HG03469 (cell line): ENCODE measurements around the gene SRD5A3.

Source experiments
- ATAC-seq: cut with Tn5 transposase; IDR thresholded peaks from one replicate; pipeline ENCODE4 v1.9.1; 2021; ENCODE audit warnings: mild to moderate bottlenecking, moderate library complexity, moderate number of reproducible peaks; ENCODE audit not compliant: unreplicated experiment

SRD5A3 gene

GRCh38 chr4:55372259-55372658 is 26.2 kb downstream of the SRD5A3 start:
- no peak for ATAC-seq

- no peak for ATAC-seq
Observed at GRCh38 chr4:55373461-55373860, 27.4 kb downstream of the SRD5A3 start.

DNA sequence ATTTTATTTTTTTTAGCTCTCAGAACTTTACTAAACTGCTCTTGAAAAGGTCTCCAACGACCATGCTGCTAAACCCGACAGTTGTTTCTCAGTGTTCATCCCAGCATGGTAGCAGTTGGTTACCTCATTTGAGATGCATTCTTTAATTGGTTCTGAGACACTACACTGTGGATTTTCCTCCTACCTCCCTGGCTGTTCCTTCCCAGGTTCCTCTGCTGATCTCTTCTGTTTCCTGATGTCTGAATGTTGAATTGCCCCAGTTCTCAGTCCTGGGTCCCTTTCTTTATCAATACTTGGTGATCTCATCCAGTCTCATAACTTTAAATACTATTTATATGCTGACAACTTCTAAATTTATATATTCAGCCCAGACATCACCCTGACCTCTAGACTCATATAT is 30.7 kb downstream of the SRD5A3 start:
- no peak for ATAC-seq

- no peak for ATAC-seq
Observed at GRCh38 chr4:55378617-55379467, 32.8 kb downstream of the SRD5A3 start.

GRCh38 chr4:55380576-55380975 is 34.5 kb downstream of the SRD5A3 start:
- no peak for ATAC-seq

DNA sequence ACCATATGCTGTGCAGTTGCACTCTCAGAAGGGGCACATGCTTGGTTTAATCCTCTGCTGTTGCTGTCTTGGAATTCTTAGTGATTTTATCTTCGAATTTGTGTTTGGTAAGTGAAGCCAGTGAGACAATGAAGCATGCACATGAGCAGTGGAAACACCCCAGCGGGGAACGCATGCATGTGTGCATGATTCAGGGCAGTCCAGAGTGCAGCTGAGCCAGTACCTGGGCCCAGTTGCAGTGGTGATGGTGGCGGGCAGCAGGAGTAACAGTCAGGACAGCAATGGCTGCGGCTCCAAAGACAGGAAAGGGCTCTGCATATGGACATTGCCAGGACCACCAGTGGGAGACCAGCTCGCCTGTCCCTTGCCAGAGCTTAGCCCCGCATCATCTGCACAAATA is 35.5 kb downstream of the SRD5A3 start:
- ATAC-seq: no peak

DNA sequence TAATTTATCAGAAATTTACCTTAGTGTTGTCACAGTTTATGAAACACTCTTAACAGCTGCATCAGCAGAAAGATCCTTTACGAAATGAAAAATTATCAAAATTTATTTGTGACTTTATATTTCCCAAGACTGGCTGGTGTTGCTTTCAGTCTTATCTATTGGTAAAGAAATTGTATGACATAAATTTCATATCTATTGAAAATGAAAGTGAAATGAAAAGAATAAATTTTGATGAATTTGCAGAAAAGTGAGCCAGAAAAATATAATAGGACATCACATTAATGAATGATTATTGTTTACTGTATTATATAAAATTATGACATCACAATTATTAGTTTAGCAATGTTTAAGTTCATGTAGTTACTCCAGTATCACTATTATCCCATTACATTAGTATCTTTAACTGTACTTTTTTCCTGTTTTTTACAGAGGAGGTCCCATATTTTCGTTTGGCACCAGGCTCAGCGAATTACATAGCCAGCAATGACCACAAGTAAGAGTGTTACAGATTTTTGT is 36.5 kb downstream of the SRD5A3 start:
- no peak for ATAC-seq

- no peak for ATAC-seq
Observed at GRCh38 chr4:55385201-55385649, 39.2 kb downstream of the SRD5A3 start.

DNA sequence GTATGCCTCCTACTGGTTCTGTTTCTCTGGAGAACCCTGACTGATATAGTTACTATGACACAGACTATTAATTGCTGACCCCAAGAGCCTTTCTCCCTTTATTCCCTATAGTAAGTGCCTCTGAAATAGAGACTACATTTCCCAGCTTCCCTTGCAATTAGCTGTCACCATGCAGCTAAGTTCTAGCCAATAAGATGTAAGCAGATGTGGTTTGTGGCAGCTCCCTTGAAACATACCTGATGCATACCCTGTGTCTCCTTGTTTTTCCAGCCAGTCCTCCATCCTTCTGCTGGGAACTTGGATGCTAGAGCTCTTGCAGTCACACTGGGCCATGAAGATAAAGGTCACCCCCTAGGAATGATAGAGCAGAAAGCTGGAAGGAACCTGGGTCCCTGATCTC is 40.0 kb downstream of the SRD5A3 start:
- peak; percentile 92 for ATAC-seq

DNA sequence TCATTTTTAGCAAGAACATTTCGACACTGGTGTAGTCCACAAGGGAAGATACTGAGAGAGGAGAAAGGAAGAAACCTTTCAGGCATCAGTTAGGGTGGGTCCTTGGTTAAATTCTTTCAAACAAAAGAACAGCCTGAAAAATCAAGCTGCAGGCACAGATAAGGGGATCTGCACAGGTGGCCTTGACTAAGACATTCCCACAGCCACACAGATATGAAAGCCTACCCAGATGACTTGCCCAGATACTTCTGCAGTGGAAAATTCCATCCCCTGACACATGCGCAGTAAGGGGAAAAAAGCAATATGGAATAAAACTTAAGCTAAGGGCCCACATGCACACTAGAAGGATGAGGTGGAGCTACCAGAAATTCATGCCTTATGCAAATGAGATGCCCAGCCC is 40.8 kb downstream of the SRD5A3 start:
- no peak for ATAC-seq

DNA sequence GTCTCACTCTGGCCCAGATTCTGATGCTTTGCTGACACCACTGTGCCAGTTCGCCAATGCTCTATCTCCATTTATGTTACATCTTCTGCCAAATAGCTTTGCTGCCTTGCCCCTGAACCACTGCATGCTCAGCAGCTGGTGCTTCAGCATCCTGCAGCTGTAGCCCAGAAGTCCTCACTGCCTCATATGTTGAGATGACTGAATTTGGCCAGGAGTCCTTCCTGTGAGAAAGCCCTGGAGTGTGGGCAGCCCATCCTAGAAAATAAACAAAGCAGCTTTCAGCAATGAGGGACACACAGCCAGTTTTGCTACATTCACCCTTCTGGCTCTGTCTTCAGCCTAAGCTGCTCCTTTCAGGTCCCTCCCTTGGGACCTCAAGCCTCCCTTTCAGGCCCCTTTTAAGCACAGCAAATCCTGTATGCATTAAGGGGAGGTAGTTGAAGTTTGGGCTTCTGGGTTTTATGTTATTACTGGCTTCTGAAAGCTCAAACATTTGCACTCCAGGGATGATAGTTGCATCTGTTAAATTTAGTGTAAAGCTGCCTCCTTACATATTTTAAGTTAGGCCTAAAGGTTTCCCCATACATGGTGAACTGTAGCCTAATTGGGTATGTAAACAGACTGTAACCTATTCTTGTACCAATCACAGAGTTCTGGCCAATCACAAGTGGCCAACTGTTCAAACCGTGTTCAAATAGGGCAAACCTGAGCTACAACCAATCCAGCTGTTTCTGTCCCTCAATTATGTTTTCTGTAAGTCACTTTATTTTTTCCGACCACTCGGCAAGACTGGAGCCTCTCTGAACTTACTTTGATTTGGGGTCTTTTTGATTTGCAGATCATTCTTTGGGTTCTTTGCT is 47.6 kb downstream of the SRD5A3 start:
- no peak for ATAC-seq

- ATAC-seq: no peak
Observed at GRCh38 chr4:55395218-55395528, 49.1 kb downstream of the SRD5A3 start.

DNA sequence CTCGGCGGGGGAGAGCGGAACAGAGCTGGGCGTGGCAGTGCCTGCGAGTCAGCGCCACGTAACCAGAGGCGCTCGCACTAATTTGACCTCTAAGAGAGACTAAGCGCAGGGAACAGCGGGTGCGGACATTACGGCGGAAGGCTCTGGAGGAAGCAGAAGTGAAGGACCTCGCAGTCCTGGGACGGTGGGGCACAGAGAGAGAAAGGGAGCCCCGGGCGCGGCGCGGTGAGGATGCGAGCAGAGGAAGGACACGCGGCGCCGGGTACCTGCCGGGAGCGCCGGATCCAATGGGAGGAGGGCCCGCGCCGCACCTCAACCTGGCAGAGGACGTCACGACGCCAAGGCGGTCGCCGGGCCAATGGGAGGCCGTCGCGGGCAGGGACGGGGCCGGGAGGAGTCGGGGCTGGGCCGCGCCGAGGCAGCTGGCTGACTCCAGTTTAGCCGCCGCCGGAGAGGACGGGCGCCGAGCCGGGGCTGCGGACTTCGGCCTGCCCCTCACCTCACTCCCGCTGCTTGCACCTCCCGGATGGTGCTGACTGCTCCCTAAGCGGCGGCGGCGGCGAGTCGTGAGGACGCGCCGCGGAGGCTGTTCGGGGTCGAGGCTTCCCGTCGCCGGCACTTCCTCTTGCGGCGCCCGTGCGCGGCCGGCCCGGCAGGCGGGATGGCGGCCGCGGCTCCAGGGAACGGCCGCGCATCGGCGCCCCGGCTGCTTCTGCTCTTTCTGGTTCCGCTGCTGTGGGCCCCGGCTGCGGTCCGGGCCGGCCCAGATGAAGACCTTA is 49.7 kb downstream of the SRD5A3 start, which contains the start of gene TMEM165:
Gene TMEM165 (plus strand): TSS at position 429 of the 779 bp plus-strand sequence. CDS start 233 bp downstream, at position 662.
- ATAC-seq: peak; percentile 75

- ATAC-seq: peak; percentile 17
Observed at GRCh38 chr4:55396308-55397125, 50.5 kb downstream of the SRD5A3 start.

DNA sequence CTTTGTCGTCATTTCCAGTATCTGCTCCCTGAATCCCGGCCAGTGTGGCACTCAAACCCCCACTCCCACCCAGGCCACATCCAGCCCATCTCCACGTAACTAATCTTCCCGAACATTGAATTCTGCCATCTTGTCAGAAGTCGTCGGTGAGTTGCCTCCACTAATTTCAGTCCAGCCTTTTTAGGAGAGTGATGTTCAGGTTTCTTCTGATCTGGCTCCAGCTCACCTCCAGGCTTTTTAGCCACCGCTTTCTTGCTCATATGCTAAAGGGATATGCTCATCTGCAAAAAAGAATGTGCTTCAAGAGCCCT is 51.0 kb downstream of the SRD5A3 start:
- ATAC-seq: no peak

GRCh38 chr4:55397520-55398321 is 51.7 kb downstream of the SRD5A3 start:
- ATAC-seq: no peak

GRCh38 chr4:55398461-55398860 is 52.4 kb downstream of the SRD5A3 start:
- no peak for ATAC-seq

DNA sequence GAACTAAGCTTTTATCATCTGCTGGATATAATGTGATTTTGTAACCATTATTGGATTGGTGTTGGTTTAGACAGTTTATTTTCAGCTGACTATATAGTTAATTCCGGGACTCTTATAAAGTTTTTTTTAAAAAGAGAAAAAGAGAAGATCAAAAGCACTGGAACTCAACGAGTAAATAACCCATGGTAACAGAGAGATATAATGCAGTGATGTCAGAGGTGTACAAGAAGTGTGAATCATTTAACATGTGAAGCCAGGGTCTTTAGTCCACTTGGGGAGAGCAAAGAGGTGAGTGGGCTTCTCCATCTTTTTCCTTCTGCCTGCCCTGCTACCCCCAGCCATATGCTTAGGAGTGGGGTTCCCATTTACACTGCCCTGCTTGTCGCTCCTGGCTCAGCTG is 52.9 kb downstream of the SRD5A3 start:
- no peak for ATAC-seq

DNA sequence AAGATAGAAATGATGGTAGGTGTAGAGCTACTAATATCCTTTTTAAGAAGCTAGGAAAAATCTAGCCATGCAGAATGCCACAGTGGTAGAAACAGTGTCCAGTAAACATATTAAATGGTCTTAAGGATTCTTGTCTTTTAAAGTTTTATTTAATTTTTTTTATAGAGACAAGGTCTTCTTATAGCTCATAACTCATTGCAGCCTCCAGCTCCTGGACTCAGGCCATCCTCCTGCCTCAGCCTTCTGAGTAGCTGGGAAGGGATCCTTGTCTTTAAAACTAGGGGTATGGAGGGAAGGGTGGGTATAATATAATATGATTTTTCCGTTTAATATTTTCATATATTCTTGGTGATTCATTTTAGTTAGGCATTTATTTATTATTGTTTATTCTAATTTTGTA is 53.5 kb downstream of the SRD5A3 start:
- ATAC-seq: no peak
